ENCODE data around the gene CEP170. TPM values are rescaled to one million over a fixed set of nuclear protein-coding genes. Genes with fewer than 3 reads are reported as not detected.
A peak's percentile ranks its signal among the peaks of the same experiment; 100 is the strongest.

The CEP170 gene
- total and polyA plus RNA-seq, 10 of the 15 experiments (the other 5 are each of a cell fraction or from before 2014, with no cell fraction given) = 15.0 to 67.3 (median 40.2) TPM

DNA sequence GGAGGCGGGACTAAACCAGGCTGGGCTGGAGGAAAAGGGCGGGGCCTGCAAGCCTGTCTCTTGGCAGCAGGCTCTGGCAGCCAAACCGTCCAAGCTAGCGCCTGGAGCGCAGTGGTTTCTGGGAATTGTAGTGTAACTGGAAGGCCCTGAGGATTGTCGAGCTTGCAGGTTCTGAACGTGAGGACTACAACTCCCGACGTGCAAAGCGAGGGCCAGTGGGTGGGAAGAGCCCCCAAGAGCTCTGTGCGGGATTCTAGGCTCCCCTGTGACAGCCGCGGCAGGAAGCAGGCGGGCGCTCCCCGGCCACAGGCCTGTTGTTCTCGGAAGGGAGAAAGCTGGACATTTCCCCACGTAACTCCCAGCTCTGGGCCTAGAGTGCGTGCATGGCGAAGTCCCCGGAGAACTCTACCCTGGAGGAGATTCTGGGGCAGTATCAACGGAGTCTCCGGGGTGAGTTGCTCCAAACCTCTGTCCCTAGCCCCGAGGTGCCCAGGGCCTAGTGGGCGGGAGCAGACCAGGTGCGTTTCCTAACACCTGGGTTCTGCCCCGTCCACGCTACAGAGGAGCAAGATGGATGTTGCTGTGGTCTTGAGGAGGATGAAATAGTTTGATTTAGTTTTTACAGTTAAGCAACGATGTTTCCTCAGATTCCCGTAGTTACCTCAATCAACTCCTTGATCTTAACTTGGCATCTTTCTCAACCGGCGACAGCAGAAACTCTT is 871 bp upstream of the CEP170 start, which contains the start of gene SDCCAG8 (continued):
- TF ChIP-seq, protein P1, sequence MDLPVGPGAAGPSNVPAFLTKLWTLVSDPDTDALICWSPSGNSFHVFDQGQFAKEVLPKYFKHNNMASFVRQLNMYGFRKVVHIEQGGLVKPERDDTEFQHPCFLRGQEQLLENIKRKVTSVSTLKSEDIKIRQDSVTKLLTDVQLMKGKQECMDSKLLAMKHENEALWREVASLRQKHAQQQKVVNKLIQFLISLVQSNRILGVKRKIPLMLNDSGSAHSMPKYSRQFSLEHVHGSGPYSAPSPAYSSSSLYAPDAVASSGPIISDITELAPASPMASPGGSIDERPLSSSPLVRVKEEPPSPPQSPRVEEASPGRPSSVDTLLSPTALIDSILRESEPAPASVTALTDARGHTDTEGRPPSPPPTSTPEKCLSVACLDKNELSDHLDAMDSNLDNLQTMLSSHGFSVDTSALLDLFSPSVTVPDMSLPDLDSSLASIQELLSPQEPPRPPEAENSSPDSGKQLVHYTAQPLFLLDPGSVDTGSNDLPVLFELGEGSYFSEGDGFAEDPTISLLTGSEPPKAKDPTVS (IDR thresholded peaks at IDR 0.05; ENCODE audit: low read depth, low read length) = no peak
- 0 out of 2 replicates have a peak, but pooled peaks have one; percentile 45 for TF ChIP-seq DPF2 (IDR thresholded peaks at IDR 0.05)
- TF ChIP-seq ZNF24 (IDR thresholded peaks at IDR 0.05) = no peak
- peak; percentile 83 to 85 for TF ChIP-seq IKZF2 (IDR thresholded peaks at IDR 0.05)
- 0 out of 2 replicates have a peak, but pooled peaks have one; percentile 21 for TF ChIP-seq ATF7 (IDR thresholded peaks at IDR 0.05; ENCODE audit: low read depth)
- TF ChIP-seq JUND (IDR thresholded peaks at IDR 0.05; ENCODE audit: low read depth, low read length) = no peak
- TF ChIP-seq, protein P2, sequence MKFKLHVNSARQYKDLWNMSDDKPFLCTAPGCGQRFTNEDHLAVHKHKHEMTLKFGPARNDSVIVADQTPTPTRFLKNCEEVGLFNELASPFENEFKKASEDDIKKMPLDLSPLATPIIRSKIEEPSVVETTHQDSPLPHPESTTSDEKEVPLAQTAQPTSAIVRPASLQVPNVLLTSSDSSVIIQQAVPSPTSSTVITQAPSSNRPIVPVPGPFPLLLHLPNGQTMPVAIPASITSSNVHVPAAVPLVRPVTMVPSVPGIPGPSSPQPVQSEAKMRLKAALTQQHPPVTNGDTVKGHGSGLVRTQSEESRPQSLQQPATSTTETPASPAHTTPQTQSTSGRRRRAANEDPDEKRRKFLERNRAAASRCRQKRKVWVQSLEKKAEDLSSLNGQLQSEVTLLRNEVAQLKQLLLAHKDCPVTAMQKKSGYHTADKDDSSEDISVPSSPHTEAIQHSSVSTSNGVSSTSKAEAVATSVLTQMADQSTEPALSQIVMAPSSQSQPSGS (IDR thresholded peaks at IDR 0.05; ENCODE audit: low read length) = no peak
- TF ChIP-seq EP300 (IDR thresholded peaks at IDR 0.05; ENCODE audit: borderline replicate concordance in 1 of 2, control insufficient read depth in 1 of 2, low read depth in 2 of 2, low read length in 2 of 2) = no peak
- TF ChIP-seq, protein P3, sequence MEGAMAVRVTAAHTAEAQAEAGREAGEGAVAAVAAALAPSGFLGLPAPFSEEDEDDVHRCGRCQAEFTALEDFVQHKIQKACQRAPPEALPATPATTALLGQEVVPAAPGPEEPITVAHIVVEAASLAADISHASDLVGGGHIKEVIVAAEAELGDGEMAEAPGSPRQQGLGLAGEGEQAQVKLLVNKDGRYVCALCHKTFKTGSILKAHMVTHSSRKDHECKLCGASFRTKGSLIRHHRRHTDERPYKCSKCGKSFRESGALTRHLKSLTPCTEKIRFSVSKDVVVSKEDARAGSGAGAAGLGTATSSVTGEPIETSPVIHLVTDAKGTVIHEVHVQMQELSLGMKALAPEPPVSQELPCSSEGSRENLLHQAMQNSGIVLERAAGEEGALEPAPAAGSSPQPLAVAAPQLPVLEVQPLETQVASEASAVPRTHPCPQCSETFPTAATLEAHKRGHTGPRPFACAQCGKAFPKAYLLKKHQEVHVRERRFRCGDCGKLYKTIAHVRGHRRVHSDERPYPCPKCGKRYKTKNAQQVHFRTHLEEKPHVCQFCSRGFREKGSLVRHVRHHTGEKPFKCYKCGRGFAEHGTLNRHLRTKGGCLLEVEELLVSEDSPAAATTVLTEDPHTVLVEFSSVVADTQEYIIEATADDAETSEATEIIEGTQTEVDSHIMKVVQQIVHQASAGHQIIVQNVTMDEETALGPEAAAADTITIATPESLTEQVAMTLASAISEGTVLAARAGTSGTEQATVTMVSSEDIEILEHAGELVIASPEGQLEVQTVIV (IDR thresholded peaks at IDR 0.05; ENCODE audit: borderline replicate concordance, partially characterized antibody) = no peak
- peak; percentile 27; the same call in 1 of the 2 replicates for TF ChIP-seq NFYB (IDR thresholded peaks at IDR 0.05; ENCODE audit: insufficient read depth, low read depth, low read length)
- no peak for TF ChIP-seq CHD1 (IDR thresholded peaks at IDR 0.05; ENCODE audit: low read depth, low read length)
- 0 out of 2 replicates have a peak, but pooled peaks have one; percentile 17 for TF ChIP-seq WRNIP1 (IDR thresholded peaks at IDR 0.05; ENCODE audit: borderline replicate concordance, low read depth, low read length)
- no peak; the same call in 1 of the 2 replicates for TF ChIP-seq TARDBP (IDR thresholded peaks at IDR 0.05; ENCODE audit: borderline replicate concordance)
- TF ChIP-seq ESRRA (IDR thresholded peaks at IDR 0.05; ENCODE audit: low read length) = no peak
- no peak for TF ChIP-seq RCOR1 (conservative IDR thresholded peaks at IDR 0.05; ENCODE audit: low read depth, low read length)
- TF ChIP-seq CHD2 (IDR thresholded peaks at IDR 0.05; ENCODE audit: borderline replicate concordance, low read depth, low read length) = peak; percentile 12; the same call in 1 of the 2 replicates
- no peak for TF ChIP-seq SREBF2 (IDR thresholded peaks at IDR 0.05; ENCODE audit: low read length)
- TF ChIP-seq TCF7 (IDR thresholded peaks at IDR 0.05; ENCODE audit: borderline replicate concordance) = no peak
- no peak for TF ChIP-seq HDAC6 (IDR thresholded peaks at IDR 0.05; ENCODE audit: unreplicated experiment)
- no peak for TF ChIP-seq ZNF384 (IDR thresholded peaks at IDR 0.05; ENCODE audit: borderline replicate concordance, low read depth, low read length)
- TF ChIP-seq, protein P4, sequence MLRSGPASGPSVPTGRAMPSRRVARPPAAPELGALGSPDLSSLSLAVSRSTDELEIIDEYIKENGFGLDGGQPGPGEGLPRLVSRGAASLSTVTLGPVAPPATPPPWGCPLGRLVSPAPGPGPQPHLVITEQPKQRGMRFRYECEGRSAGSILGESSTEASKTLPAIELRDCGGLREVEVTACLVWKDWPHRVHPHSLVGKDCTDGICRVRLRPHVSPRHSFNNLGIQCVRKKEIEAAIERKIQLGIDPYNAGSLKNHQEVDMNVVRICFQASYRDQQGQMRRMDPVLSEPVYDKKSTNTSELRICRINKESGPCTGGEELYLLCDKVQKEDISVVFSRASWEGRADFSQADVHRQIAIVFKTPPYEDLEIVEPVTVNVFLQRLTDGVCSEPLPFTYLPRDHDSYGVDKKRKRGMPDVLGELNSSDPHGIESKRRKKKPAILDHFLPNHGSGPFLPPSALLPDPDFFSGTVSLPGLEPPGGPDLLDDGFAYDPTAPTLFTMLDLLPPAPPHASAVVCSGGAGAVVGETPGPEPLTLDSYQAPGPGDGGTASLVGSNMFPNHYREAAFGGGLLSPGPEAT (IDR thresholded peaks at IDR 0.05; ENCODE audit: low read depth) = peak; percentile 83
- peak; percentile 61; the same call in 1 of the 2 replicates for TF ChIP-seq ZNF207 (IDR thresholded peaks at IDR 0.05; ENCODE audit: borderline replicate concordance)
- TF ChIP-seq SIX5 (IDR thresholded peaks at IDR 0.05; ENCODE audit: low read depth, low read length, severe bottlenecking) = peak; percentile 92
- TF ChIP-seq ZSCAN29 (IDR thresholded peaks at IDR 0.05) = no peak
